H1 (cell line): Measurements from ENCODE around the gene ABCA6. TPM values are rescaled to one million over a fixed set of nuclear protein-coding genes. Genes with fewer than 3 reads are reported as not detected.

Experiments used
- CTCF ChIA-PET: fragments of 300-600 bp; sonication (Branson Sonifier 250); formaldehyde crosslinking; loops from one replicate; lab custom pipeline; 2021; ENCODE audit not compliant: partially characterized antibody; lab: Charles Lee
- POLR2A ChIA-PET: fragments of 300-600 bp; sonication (Branson Sonifier 250); formaldehyde crosslinking; loops from one replicate; lab custom pipeline; 2021; ENCODE audit warnings: inconsistent platforms; ENCODE audit not compliant: partially characterized antibody; lab: Charles Lee
- DNase-seq, 2 experiments: peaks; one replicate each; pipeline versions ENCODE4 v3.0.0 to v3.0.0-alpha.2; 2010 to 2022; ENCODE audit warnings: low spot score in 2 of 2, low read depth in 1 of 2, mixed read lengths in 1 of 2
- FAIRE-seq: peaks from 2 replicates; lab custom pipeline; 2011; peaks lifted over from hg19 to GRCh38; lab: Jason Lieb, UNC
- H2AFZ ChIP-seq: 2 replicates; pipeline ENCODE4 v1.8.1; 2012; ENCODE audit warnings: low read length, inconsistent platforms
- H2AK5ac ChIP-seq: 2 replicates; pipeline ENCODE4 v1.6.1; 2013; ENCODE audit warnings: low read depth, low read length
- H2BK120ac ChIP-seq: replicated peaks from 2 replicates; pipeline ENCODE3; 2013; ENCODE audit warnings: low read depth, low read length, inconsistent platforms
- H2BK12ac ChIP-seq: 2 replicates; pipeline ENCODE4 v1.6.1; 2013; ENCODE audit warnings: low read depth, low read length
- H2BK15ac ChIP-seq: 2 replicates; pipeline ENCODE4 v1.6.1; 2013; ENCODE audit warnings: low read length
- H2BK20ac ChIP-seq: 2 replicates; pipeline ENCODE4 v1.6.1; 2013; ENCODE audit warnings: low read length
- H2BK5ac ChIP-seq: 2 replicates; pipeline ENCODE4 v1.6.1; 2013; ENCODE audit warnings: low read depth, low read length
- H3K14ac ChIP-seq: 2 replicates; pipeline ENCODE4 v1.6.1; 2013; ENCODE audit warnings: inconsistent platforms; ENCODE audit not compliant: insufficient read length
- H3K18ac ChIP-seq: 2 replicates; pipeline ENCODE4 v1.6.1; 2013; ENCODE audit warnings: low read length; ENCODE audit errors: extremely low read depth
- H3K23ac ChIP-seq: 2 replicates; pipeline ENCODE4 v1.6.1; 2013; ENCODE audit warnings: inconsistent platforms; ENCODE audit not compliant: insufficient read length
- H3K23me2 ChIP-seq: 2 replicates; pipeline ENCODE4 v1.6.1; 2013; ENCODE audit warnings: low read depth, low read length
- H3K27ac ChIP-seq: 2 replicates; pipeline ENCODE4 v1.6.1; 2011; ENCODE audit warnings: low read depth, low read length, inconsistent platforms
- H3K27me3 ChIP-seq, 4 experiments: replicated peaks in 1 of 4; 1 replicate in 1 of 4; 2 replicates in 3 of 4; pipeline versions ENCODE4 v1.6.1 to v1.8.1; 2011 to 2013; ENCODE audit warnings: low read length in 3 of 4, mild to moderate bottlenecking in 3 of 4, inconsistent platforms in 2 of 4, mixed read lengths in 2 of 4, moderate library complexity in 1 of 4; ENCODE audit not compliant: control insufficient read depth in 3 of 4, insufficient read depth in 3 of 4; ENCODE audit errors: extremely low read depth in 1 of 4
- H3K36me3 ChIP-seq, 4 experiments: 2 replicates each; pipeline versions ENCODE4 v1.6.1 to v1.8.1; 2011 to 2013; ENCODE audit warnings: mild to moderate bottlenecking in 4 of 4, low read length in 3 of 4, moderate library complexity in 2 of 4, control low read depth in 1 of 4, inconsistent platforms in 1 of 4; ENCODE audit not compliant: insufficient read depth in 4 of 4, control insufficient read depth in 2 of 4
- H3K4ac ChIP-seq: replicated peaks from 2 replicates; pipeline ENCODE3; 2013; ENCODE audit warnings: low read length, low read depth, mixed read lengths, inconsistent platforms; ENCODE audit not compliant: insufficient read length
- H3K4me1 ChIP-seq, 4 experiments: replicated peaks in 1 of 4; 1 replicate in 1 of 4; 2 replicates in 3 of 4; pipeline versions ENCODE4 v1.6.1 to v1.8.1; 2011 to 2013; ENCODE audit warnings: low read length in 3 of 4, inconsistent platforms in 2 of 4, mixed read lengths in 1 of 4; ENCODE audit not compliant: insufficient read depth in 4 of 4, control insufficient read depth in 3 of 4
- H3K4me2 ChIP-seq, 2 experiments: 2 replicates each; pipeline versions ENCODE4 v1.6.1 to v1.8.1; 2011 to 2013; ENCODE audit warnings: low read depth in 2 of 2, low read length in 2 of 2, control low read depth in 1 of 2, inconsistent platforms in 1 of 2, mild to moderate bottlenecking in 1 of 2; ENCODE audit not compliant: insufficient read depth in 1 of 2
- H3K4me3 ChIP-seq, 4 experiments: fragments of 200-600, 300-600 bp in 1 of 4; sonication (generic), shearing (Covaris generic), sonication (Bioruptor Twin) in 1 of 4; 2 replicates each; pipeline versions ENCODE4 v1.5.1 to v1.8.1; 2011 to 2016; ENCODE audit warnings: low read length in 4 of 4, low read depth in 3 of 4, control low read depth in 2 of 4, inconsistent platforms in 2 of 4, mild to moderate bottlenecking in 2 of 4, mixed read lengths in 1 of 4, moderate library complexity in 1 of 4; ENCODE audit not compliant: insufficient read depth in 2 of 4; ENCODE audit errors: extremely low read depth in 1 of 4
- H3K56ac ChIP-seq: replicated peaks from 2 replicates; pipeline ENCODE3; 2013; ENCODE audit warnings: low read depth, mild to moderate bottlenecking, mixed read lengths, low read length, inconsistent platforms; ENCODE audit not compliant: insufficient read length
- H3K79me1 ChIP-seq: 2 replicates; pipeline ENCODE4 v1.6.1; 2013; ENCODE audit warnings: low read depth, low read length, control low read depth
- H3K79me2 ChIP-seq, 2 experiments: 2 replicates each; pipeline versions ENCODE4 v1.6.1 to v1.8.1; 2012 to 2013; ENCODE audit warnings: low read length in 2 of 2, mild to moderate bottlenecking in 2 of 2, inconsistent platforms in 1 of 2; ENCODE audit not compliant: insufficient read depth in 2 of 2, control insufficient read depth in 1 of 2
- H3K9ac ChIP-seq, 4 experiments: replicated peaks in 1 of 4; 1 replicate in 1 of 4; 2 replicates in 3 of 4; pipeline versions ENCODE4 v1.6.1 to v1.8.1; 2011 to 2013; ENCODE audit warnings: low read depth in 3 of 4, low read length in 3 of 4, control low read depth in 2 of 4, mild to moderate bottlenecking in 2 of 4, moderate library complexity in 2 of 4, inconsistent platforms in 1 of 4; ENCODE audit errors: extremely low read depth in 1 of 4
- H3K9me3 ChIP-seq, 2 experiments: 2 replicates each; pipeline versions ENCODE4 v1.6.1 to v1.8.1; 2012 to 2013; ENCODE audit warnings: mild to moderate bottlenecking in 2 of 2, moderate library complexity in 2 of 2, control low read depth in 1 of 2, inconsistent platforms in 1 of 2, low read depth in 1 of 2, low read length in 1 of 2, mixed read lengths in 1 of 2; ENCODE audit not compliant: insufficient read depth in 2 of 2
- H4K20me1 ChIP-seq, 2 experiments: replicated peaks in 1 of 2; 2 replicates each; pipeline versions ENCODE3 to v1.8.1; 2011 to 2013; ENCODE audit warnings: inconsistent platforms in 2 of 2, low read length in 2 of 2, mild to moderate bottlenecking in 1 of 2; ENCODE audit not compliant: insufficient read depth in 2 of 2, control insufficient read depth in 1 of 2
- H4K5ac ChIP-seq: 2 replicates; pipeline ENCODE4 v1.6.1; 2013; ENCODE audit warnings: low read length, low read depth, mixed read lengths, inconsistent platforms; ENCODE audit not compliant: insufficient read length
- H4K8ac ChIP-seq: 2 replicates; pipeline ENCODE4 v1.8.0; 2013; ENCODE audit warnings: mild to moderate bottlenecking, moderate library complexity, low read length, inconsistent platforms; ENCODE audit not compliant: insufficient read depth; ENCODE audit errors: extremely low read depth
- H4K91ac ChIP-seq: replicated peaks from 2 replicates; pipeline ENCODE3; 2013; ENCODE audit warnings: low read length, mixed read lengths, inconsistent platforms; ENCODE audit not compliant: insufficient read length
- RXRA ChIP-seq: IDR thresholded peaks from 2 replicates; pipeline ENCODE4 v1.6.1; 2011; ENCODE audit warnings: low read depth, mild to moderate bottlenecking, low read length, moderate library complexity; ENCODE audit not compliant: insufficient read depth
- WGBS, 2 experiments: shearing (Covaris generic) in 1 of 2; methylation state at CpG; one replicate each; pipeline versions ENCODE4 v1.1.6 to v1.1.7; 2013 to 2015; ENCODE audit warnings: low lambda C conversion rate in 2 of 2, mixed read lengths in 2 of 2, inconsistent platforms in 1 of 2, low coverage in 1 of 2, missing lambda C conversion rate in 1 of 2; ENCODE audit not compliant: insufficient replicate concordance in 2 of 2, insufficient coverage in 1 of 2, insufficient read length in 1 of 2; ENCODE audit errors: extremely low coverage in 1 of 2, missing lambda C conversion rate in 1 of 2; 5-methylcytosine and 5-hydroxymethylcytosine counted together
- polyA plus RNA-seq, 7 experiments: library from polyadenylated mRNA; depleted of rRNA in 3 of 7; stranded (reverse) in 5 of 7; unstranded in 2 of 7; fragments of >200 nt in 5 of 7; fragments of 200-250 nt in 2 of 7; gene quantifications; 1 replicate in 5 of 7; 2 replicates in 1 of 7; 4 replicates in 1 of 7; pipeline versions ENCODE4 v1.2.1 to v1.2.3, GENCODE V29; 2011 to 2013; ENCODE audit warnings: missing spikeins in 2 of 7, mixed read lengths in 2 of 7
- total RNA-seq: library from RNA; stranded (reverse); fragmentation: NEBNext Ultra II Directional; extraction: Animal tissue kit (Norgen Biotek cat#: 25700); gene quantifications from 2 replicates; pipeline ENCODE4 v1.2.1, GENCODE V29; 2021

The ABCA6 gene
- total and polyA plus RNA-seq, 2 of the 8 experiments (the other 6 are each of a cell fraction or from before 2014, with no cell fraction given), result not detected

- no peaks in the 10 kb centered on the region for H3K27me3 ChIP-seq
- TF ChIP-seq RXRA, result no peak
Observed at GRCh38 chr17:69188796-69189195, 47.1 kb upstream of the ABCA6 start.

More at GRCh38 chr17:69188796-69189195, 47.1 kb upstream of the ABCA6 start:
- POLR2A ChIA-PET, result no interaction called here
- Histone ChIP-seq H3K27ac (no peak overlapping the region), H3K9ac (no peak overlapping the region), H3K36me3 (no peaks in the 10 kb centered on the region), H3K23me2 (no peaks in the 10 kb centered on the region; the same call in 1 of the 2 replicates), H2AFZ (no peak overlapping the region), H3K79me2 (no peaks in the 10 kb centered on the region), H2BK120ac (no peak overlapping the region), H3K9me3 (no peaks in the 10 kb centered on the region), H3K18ac (no peak overlapping the region), H2BK15ac (no peak overlapping the region), H2AK5ac (no peak overlapping the region), H2BK12ac (no peak overlapping the region), H2BK5ac (no peak overlapping the region), H4K20me1 (no peaks in the 10 kb centered on the region), H3K4me1 (no peaks in the 10 kb centered on the region), H4K8ac (no peak overlapping the region), H3K14ac (no peak overlapping the region), H3K56ac (no peak overlapping the region), H4K91ac (no peak overlapping the region), H3K4ac (no peak overlapping the region), H3K23ac (no peak overlapping the region), H3K4me3 (no peak overlapping the region), H2BK20ac (no peak overlapping the region), H3K4me2 (no peak overlapping the region), H3K79me1 (no peaks in the 10 kb centered on the region), H4K5ac (no peak overlapping the region)
- DNase-seq, result no peak
- CTCF ChIA-PET, result no interaction called here
- FAIRE-seq, result no peak
- WGBS, 2 experiments, result 96% methylated on average over 2 of the region's 2 CpGs; no CpG with 5 or more reads in 1 of the 2 experiments
